Keratinocyte (primary cell): Measurements from ENCODE around the gene CNTNAP2.

Experiments used
- EZH2 ChIP-seq: IDR thresholded peaks from one replicate; pipeline ENCODE4 v1.6.1; 2012; ENCODE audit warnings: inconsistent platforms, mild to moderate bottlenecking, low read length, moderate library complexity
- TF ChIP-seq, protein P1 (sequence below), 3 experiments: IDR thresholded peaks in 1 of 3; conservative IDR thresholded peaks in 1 of 3; optimal IDR thresholded peaks in 1 of 3; 2 replicates in 2 of 3; 3 replicates in 1 of 3; pipeline versions ENCODE3 to v1.5.1; 2011; ENCODE audit warnings: low read length in 3 of 3, mild to moderate bottlenecking in 3 of 3, moderate library complexity in 2 of 3, control low read depth in 1 of 3, inconsistent platforms in 1 of 3; ENCODE audit not compliant: insufficient read depth in 2 of 3; ENCODE audit errors: extremely low read depth in 1 of 3

DNA sequence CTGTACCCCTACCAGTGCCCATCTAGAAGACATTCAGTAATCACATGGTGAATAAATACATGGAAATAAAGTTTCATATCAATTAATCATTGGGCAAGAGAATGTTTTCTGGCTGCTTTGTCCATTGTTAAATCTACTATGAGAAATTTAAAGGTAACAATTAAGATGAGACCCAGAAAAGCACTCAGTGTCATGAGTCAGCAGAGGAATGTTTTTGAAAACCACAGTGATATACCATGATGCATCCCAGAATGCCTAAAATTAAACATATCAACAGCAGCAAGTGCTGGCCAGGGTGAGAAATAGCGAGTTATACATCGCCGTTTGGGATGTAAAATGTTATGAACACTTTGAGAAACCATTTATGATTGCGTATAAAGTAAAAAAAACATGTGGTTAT, 1648.7 kb downstream of the CNTNAP2 start:
- TF ChIP-seq, protein P1, sequence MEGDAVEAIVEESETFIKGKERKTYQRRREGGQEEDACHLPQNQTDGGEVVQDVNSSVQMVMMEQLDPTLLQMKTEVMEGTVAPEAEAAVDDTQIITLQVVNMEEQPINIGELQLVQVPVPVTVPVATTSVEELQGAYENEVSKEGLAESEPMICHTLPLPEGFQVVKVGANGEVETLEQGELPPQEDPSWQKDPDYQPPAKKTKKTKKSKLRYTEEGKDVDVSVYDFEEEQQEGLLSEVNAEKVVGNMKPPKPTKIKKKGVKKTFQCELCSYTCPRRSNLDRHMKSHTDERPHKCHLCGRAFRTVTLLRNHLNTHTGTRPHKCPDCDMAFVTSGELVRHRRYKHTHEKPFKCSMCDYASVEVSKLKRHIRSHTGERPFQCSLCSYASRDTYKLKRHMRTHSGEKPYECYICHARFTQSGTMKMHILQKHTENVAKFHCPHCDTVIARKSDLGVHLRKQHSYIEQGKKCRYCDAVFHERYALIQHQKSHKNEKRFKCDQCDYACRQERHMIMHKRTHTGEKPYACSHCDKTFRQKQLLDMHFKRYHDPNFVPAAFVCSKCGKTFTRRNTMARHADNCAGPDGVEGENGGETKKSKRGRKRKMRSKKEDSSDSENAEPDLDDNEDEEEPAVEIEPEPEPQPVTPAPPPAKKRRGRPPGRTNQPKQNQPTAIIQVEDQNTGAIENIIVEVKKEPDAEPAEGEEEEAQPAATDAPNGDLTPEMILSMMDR (optimal IDR thresholded peaks at IDR 0.05 in 1 of 3, IDR thresholded peaks at IDR 0.05 in 1 of 3, conservative IDR thresholded peaks at IDR 0.05 in 1 of 3; ENCODE audit: extremely low read depth in 1 of 3, insufficient read depth in 2 of 3, low read length in 3 of 3), result no peak
- no peak for TF ChIP-seq EZH2
